Colonic mucosa (tissue), 4 donors: Measurements from ENCODE around the gene MEF2D. TPM values are rescaled to one million over a fixed set of nuclear protein-coding genes. Genes with fewer than 3 reads are reported as not detected.
A peak's percentile ranks its signal among the peaks of the same experiment; 100 is the strongest.

Experiments
- DNase-seq: peaks from one replicate; pipeline ENCODE4 v3.0.0-alpha.2; 2020
- H3K27ac ChIP-seq: fragments of 200-600 bp; one replicate; pipeline ENCODE4 v1.8.0; 2021
- H3K27me3 ChIP-seq: fragments of 200-600 bp; one replicate; pipeline ENCODE4 v1.8.0; 2021
- H3K36me3 ChIP-seq: fragments of 200-600 bp; one replicate; pipeline ENCODE4 v1.8.0; 2021
- H3K4me1 ChIP-seq: fragments of 200-600 bp; one replicate; pipeline ENCODE4 v1.8.0; 2021; ENCODE audit warnings: mild to moderate bottlenecking
- H3K4me3 ChIP-seq: fragments of 200-600 bp; one replicate; pipeline ENCODE4 v1.8.0; 2021
- H3K9ac ChIP-seq, 2 donors: one replicate each; pipeline ENCODE4 v1.7.0; 2013; ENCODE audit warnings: control low read depth in 2 of 2, low read depth in 2 of 2, low read length in 2 of 2
- H3K9me3 ChIP-seq: fragments of 200-600 bp; one replicate; pipeline ENCODE4 v1.8.0; 2021
- intact Hi-C: fragments of 100-400 bp; cut with DNase I; formaldehyde crosslinking; loops from one replicate; pipeline ENCODE4 v1.14.1; 2022
- total RNA-seq, 2 donors: library from RNA; stranded (reverse); fragmentation: NEBNext Ultra II Directional in 1 of 2; extraction: Animal tissue kit (Norgen Biotek cat#: 25700) in 1 of 2; gene quantifications; one replicate each; pipeline ENCODE4 v1.2.1, GENCODE V29; 2021
- TF ChIP-seq, protein P1 (sequence below): fragments of 200-600 bp; IDR thresholded peaks from one replicate; pipeline ENCODE4 v1.8.0; 2022; ENCODE audit warnings: antibody characterized with exemption, mild to moderate bottlenecking
- donor health status: healthy.
- donor health status: DM: no; HTN: no; CAD: no.
- donor health status: DM: no; HTN: no; CAD: no.

Gene MEF2D
- total RNA-seq, 2 donors from 2014 or later: 32.3 to 49.9 TPM

DNA sequence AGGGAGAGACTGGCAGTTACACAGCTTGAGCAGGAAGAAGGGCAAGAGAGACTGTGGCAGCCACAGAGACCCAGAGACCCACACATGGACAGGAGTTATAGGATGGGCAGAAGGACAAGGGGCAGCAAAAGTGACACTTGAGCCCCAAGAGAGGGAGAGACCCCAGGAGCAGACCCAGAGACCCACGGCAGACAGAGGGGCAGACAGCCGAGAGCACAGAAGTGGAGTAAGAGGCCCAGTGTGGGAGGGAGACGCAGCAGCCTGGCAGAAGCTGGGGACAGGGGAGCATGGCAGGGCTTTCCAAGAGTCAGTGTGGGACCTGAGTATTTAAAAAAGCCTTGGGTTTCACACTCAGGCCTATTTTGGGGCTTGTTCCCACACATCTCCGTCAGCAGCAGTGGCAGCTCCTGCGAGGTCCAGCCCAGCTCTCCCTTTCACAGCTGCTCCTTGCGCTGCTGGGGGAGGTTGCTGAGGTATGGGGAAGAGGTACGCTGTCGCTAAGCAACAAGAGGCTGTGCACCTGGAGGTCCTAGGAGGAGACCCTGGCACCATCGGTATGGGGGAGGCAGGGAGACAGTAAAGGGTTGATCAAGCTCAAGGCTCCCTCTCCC, 9.0 kb upstream of the MEF2D start:
- Histone ChIP-seq H3K9me3 (no peaks in the 10 kb centered on the region), H3K4me1 (peaks cover 9% of the 10 kb centered on the region), H3K27me3 (no peaks in the 10 kb centered on the region), H3K27ac (peak overlapping the region; percentile 50), H3K36me3 (no peaks in the 10 kb centered on the region), H3K4me3 (no peak overlapping the region), H3K9ac (peak overlapping the region in 1 of 2 donors; percentile 48)
- DNase-seq: no peak
- intact Hi-C loops: loop anchor here (5.0 kb wide), 1 partner anchor 63 kb away; the partner anchor contains the start of gene IQGAP3
- TF ChIP-seq, protein P1, sequence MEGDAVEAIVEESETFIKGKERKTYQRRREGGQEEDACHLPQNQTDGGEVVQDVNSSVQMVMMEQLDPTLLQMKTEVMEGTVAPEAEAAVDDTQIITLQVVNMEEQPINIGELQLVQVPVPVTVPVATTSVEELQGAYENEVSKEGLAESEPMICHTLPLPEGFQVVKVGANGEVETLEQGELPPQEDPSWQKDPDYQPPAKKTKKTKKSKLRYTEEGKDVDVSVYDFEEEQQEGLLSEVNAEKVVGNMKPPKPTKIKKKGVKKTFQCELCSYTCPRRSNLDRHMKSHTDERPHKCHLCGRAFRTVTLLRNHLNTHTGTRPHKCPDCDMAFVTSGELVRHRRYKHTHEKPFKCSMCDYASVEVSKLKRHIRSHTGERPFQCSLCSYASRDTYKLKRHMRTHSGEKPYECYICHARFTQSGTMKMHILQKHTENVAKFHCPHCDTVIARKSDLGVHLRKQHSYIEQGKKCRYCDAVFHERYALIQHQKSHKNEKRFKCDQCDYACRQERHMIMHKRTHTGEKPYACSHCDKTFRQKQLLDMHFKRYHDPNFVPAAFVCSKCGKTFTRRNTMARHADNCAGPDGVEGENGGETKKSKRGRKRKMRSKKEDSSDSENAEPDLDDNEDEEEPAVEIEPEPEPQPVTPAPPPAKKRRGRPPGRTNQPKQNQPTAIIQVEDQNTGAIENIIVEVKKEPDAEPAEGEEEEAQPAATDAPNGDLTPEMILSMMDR: no peak

DNA sequence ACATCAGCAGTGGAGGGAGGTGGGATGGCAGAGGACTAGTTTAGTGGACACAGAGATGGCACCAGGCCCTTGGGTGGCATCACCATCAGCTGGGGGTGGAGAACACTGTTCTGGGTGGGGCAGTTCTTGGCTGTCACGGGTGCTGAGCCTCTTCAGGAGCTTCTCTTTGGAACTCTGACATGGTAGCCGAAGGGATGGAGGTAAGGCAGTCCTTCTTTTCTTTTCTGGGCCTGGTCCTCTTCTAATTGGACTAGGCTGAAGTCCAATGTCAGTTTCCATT, 8.3 kb upstream of the MEF2D start:
- Histone ChIP-seq H3K9ac (peak overlapping the region; percentile 48 to 70), H3K9me3 (no peaks in the 10 kb centered on the region), H3K4me3 (no peak overlapping the region), H3K27ac (peak overlapping the region; percentile 50), H3K36me3 (no peaks in the 10 kb centered on the region), H3K27me3 (no peaks in the 10 kb centered on the region), H3K4me1 (peaks cover 15% of the 10 kb centered on the region)
- DNase-seq: no peak
- TF ChIP-seq, protein P1: no peak
- intact Hi-C loops: no loop called here

DNA sequence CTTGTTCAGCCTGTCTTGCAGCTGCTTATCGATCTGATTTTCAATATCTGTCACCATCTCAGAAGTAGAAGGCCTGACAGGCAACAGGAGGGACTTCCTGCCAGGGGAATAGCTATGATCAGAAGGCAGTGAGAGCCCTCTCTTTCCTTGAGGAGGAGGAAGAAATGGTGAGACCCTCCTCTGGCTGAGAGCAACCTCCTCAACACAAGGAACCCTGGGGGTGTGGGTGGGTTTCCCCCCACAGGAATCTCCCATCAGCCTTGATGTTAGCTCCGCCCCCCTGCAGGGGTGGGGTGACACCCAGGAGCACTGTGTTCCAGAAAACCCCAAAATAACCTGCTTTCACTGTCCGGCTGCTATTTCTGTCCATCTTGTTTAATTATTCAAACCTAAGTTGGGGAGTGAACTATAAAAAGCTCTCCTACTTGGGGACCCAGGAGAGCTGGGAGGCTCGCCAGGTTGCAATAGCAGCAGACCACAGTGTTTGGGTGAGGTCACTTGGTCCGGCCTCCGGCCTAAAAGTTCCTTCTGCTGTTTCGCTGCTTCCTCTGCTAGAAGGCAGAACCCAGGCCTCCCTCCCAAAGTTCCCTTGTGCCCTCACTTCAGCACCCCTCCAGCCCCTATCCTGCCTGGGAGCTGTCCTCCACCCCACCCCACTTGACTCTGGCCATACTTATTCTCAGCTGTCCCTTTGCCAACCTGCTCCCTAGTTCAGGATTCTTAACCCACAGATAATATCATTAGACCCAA, 7.8 kb upstream of the MEF2D start:
- H3K9me3 ChIP-seq: no peaks in the 10 kb centered on the region
- H3K27me3 ChIP-seq: no peaks in the 10 kb centered on the region
- no peaks in the 10 kb centered on the region for H3K36me3 ChIP-seq
- H3K27ac ChIP-seq: peak overlapping the region; percentile 50
- H3K4me1 ChIP-seq: peaks cover 15% of the 10 kb centered on the region
- intact Hi-C loops: no loop called here
- TF ChIP-seq, protein P1: no peak
- DNase-seq: peak; percentile 41
- H3K4me3 ChIP-seq: no peak overlapping the region
- peak overlapping the region; percentile 60 to 70 for H3K9ac ChIP-seq

DNA sequence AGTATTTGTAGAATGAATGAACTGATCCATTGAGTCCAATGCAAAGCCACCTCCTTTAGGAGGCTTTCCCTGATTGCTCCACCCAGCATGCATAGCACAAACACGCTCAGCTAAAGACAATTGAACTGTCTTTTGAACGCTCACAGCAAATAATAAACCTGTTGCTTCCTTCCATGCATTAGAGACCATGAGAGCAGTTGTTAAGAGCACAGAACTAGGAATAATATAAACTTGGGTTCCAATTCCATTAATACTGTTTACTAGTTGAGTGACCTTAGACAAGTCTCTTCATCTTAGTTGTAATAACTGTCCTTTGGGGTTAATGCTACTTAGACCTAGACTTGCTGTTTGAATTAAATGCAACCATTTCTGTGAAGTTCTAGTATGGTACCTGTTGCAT, 5.9 kb upstream of the MEF2D start:
- H3K9ac ChIP-seq: no peak overlapping the region
- no peaks in the 10 kb centered on the region for H3K27me3 ChIP-seq
- no peaks in the 10 kb centered on the region for H3K36me3 ChIP-seq
- TF ChIP-seq, protein P1: no peak
- H3K4me1 ChIP-seq: peaks cover 26% of the 10 kb centered on the region
- H3K9me3 ChIP-seq: no peaks in the 10 kb centered on the region
- H3K27ac ChIP-seq: no peak overlapping the region
- H3K4me3 ChIP-seq: no peak overlapping the region
- intact Hi-C loops: no loop called here
- DNase-seq: no peak

DNA sequence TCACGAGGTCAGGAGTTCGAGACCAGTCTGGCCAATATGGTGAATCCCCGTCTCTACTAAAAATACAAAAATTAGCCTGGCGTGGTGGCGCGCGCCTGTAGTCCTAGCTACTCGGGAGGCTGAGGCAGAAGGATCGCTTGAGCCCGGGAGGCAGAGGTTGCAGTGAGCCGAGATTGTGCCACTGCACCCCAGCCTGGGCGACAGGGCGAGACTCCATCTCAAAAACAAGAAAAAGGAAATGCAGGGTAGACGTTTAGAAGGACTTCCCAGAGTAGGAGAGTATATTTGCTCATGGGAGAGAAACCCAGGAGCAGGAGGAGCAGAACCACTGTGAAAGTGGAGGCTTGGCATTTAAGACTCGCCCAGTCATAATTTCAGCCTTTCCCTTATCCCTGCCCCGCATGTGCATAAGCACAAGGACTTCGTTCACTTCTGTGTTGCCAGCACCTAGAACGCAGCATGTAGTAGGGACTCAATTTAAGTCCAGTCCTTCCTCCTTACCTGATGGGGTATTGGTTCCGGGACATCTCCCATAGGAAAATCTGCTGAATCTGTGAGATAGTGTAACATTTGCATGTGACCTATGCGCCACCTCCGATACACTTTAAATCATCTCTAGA, 5.2 kb upstream of the MEF2D start:
- H3K4me3 ChIP-seq: peak overlapping the region; percentile 14
- H3K27me3 ChIP-seq: no peaks in the 10 kb centered on the region
- no peaks in the 10 kb centered on the region for H3K36me3 ChIP-seq
- TF ChIP-seq, protein P1: no peak
- peak overlapping the region; percentile 36 to 85 for H3K9ac ChIP-seq
- intact Hi-C loops: no loop called here
- H3K27ac ChIP-seq: peak overlapping the region; percentile 100
- peaks cover 26% of the 10 kb centered on the region for H3K4me1 ChIP-seq
- H3K9me3 ChIP-seq: no peaks in the 10 kb centered on the region
- no peak for DNase-seq
